HCT116 (cell line): ENCODE measurements around the gene SERTAD3. TPM values are rescaled to one million over a fixed set of nuclear protein-coding genes. Genes with fewer than 3 reads are reported as not detected.

Experiments
- ATAC-seq: fragments of 200-7000 bp; cut with Tn5 transposase; 2 replicates; pipeline ENCODE4 v1.9.1; 2020; ENCODE audit warnings: mild to moderate bottlenecking, moderate library complexity
- BruUV-seq: library from RNA; stranded (reverse); fragments of 400-500 nt; replicated peaks from 2 replicates; lab custom pipeline; 2021; lab: Mats Ljungman, UMichigan
- CTCF ChIA-PET: fragments of 300-600 bp; sonication (Branson Sonifier 250); formaldehyde crosslinking; loops from one replicate; lab custom pipeline; 2021; ENCODE audit warnings: antibody characterized with exemption; lab: Charles Lee
- POLR2A ChIA-PET: fragments of 300-600, 350-600 bp; sonication (Branson Sonifier 250); formaldehyde crosslinking; loops from one replicate; lab custom pipeline; 2021; ENCODE audit warnings: antibody characterized with exemption; lab: Charles Lee
- RAD21 ChIA-PET, 2 experiments: fragments of 300-600 bp; sonication (Branson Sonifier 250); formaldehyde crosslinking; loops; one replicate each; lab custom pipeline; 2023; ENCODE audit warnings: low total read pairs in 2 of 2; ENCODE audit not compliant: uncharacterized antibody in 2 of 2, unreplicated experiment in 2 of 2, low non-redundant PET in 1 of 2; lab: Charles Lee
- DNase-seq: peaks from one replicate; pipeline ENCODE4 v3.0.0-alpha.2; 2010; ENCODE audit warnings: low read depth, low spot score
- H2AFZ ChIP-seq: fragments of 200-600 bp; shearing (Covaris generic), sonication (generic); 2 replicates; pipeline ENCODE4 v1.6.1; 2017; ENCODE audit warnings: low read depth, mixed run types, mixed read lengths, antibody characterized with exemption, low read length; ENCODE audit not compliant: poor library complexity, severe bottlenecking
- H3K27ac ChIP-seq: 2 replicates; pipeline ENCODE4 v1.5.1; 2012; ENCODE audit warnings: low read depth, low read length
- H3K27me3 ChIP-seq: fragments of 200-600 bp; sonication (generic); 2 replicates; pipeline ENCODE4 v1.6.1; 2016; ENCODE audit warnings: mixed run types, low read length, mixed read lengths; ENCODE audit not compliant: insufficient read depth
- H3K36me3 ChIP-seq, 2 experiments: fragments of 200-500 bp in 1 of 2; fragments of 200-600 bp in 1 of 2; sonication (Bioruptor generic) in 1 of 2; sonication (generic) in 1 of 2; 2 replicates each; pipeline versions ENCODE4 v1.5.1 to v1.6.1; 2014 to 2016; ENCODE audit warnings: low read length in 2 of 2, inconsistent platforms in 1 of 2, mixed read lengths in 1 of 2, mixed run types in 1 of 2; ENCODE audit not compliant: insufficient read depth in 2 of 2, control insufficient read depth in 1 of 2
- H3K4me1 ChIP-seq, 2 experiments: fragments of 200-600 bp in 1 of 2; sonication (generic) in 1 of 2; 2 replicates each; pipeline versions ENCODE4 v1.5.1 to v1.6.1; 2012 to 2017; ENCODE audit warnings: low read length in 2 of 2, inconsistent platforms in 1 of 2, mild to moderate bottlenecking in 1 of 2, mixed read lengths in 1 of 2, mixed run types in 1 of 2, moderate library complexity in 1 of 2; ENCODE audit not compliant: insufficient read depth in 2 of 2, control insufficient read depth in 1 of 2
- H3K4me2 ChIP-seq: fragments of 200-600 bp; sonication (generic); 2 replicates; pipeline ENCODE4 v1.6.1; 2017; ENCODE audit warnings: mixed run types, low read length, mixed read lengths
- H3K4me3 ChIP-seq, 2 experiments: fragments of 200-600 bp in 1 of 2; sonication (generic) in 1 of 2; replicated peaks in 1 of 2; 2 replicates each; pipeline ENCODE4 v1.5.1; 2011 to 2016; ENCODE audit warnings: low read length in 2 of 2, control low read depth in 1 of 2, low read depth in 1 of 2, mild to moderate bottlenecking in 1 of 2, mixed read lengths in 1 of 2, mixed run types in 1 of 2
- H3K79me2 ChIP-seq: fragments of 200-600 bp; sonication (generic); 2 replicates; pipeline ENCODE4 v1.6.1; 2017; ENCODE audit warnings: mild to moderate bottlenecking, mixed run types, low read length, moderate library complexity, mixed read lengths; ENCODE audit not compliant: insufficient read depth
- H3K9ac ChIP-seq: fragments of 200-600 bp; sonication (generic); 2 replicates; pipeline ENCODE4 v1.6.1; 2016; ENCODE audit warnings: low read length, mixed read lengths
- H3K9me2 ChIP-seq: fragments of 200-600 bp; sonication (generic), shearing (Covaris generic); 2 replicates; pipeline ENCODE4 v1.6.1; 2017; ENCODE audit warnings: mixed run types, mild to moderate bottlenecking, moderate library complexity; ENCODE audit not compliant: insufficient read depth
- H3K9me3 ChIP-seq, 2 experiments: fragments of 200-500 bp in 1 of 2; fragments of 200-600 bp in 1 of 2; sonication (Bioruptor generic) in 1 of 2; sonication (generic) in 1 of 2; 2 replicates each; pipeline ENCODE4 v1.6.1; 2014 to 2017; ENCODE audit warnings: low read length in 2 of 2, mixed read lengths in 2 of 2, inconsistent platforms in 1 of 2, low read depth in 1 of 2, mild to moderate bottlenecking in 1 of 2, mixed run types in 1 of 2, moderate library complexity in 1 of 2; ENCODE audit not compliant: control insufficient read depth in 1 of 2, insufficient read depth in 1 of 2
- H4K20me1 ChIP-seq: fragments of 200-600 bp; sonication (generic), shearing (Covaris generic); 2 replicates; pipeline ENCODE4 v1.6.1; 2017; ENCODE audit warnings: mixed run types, mild to moderate bottlenecking, moderate library complexity; ENCODE audit not compliant: insufficient read depth
- EZH2 ChIP-seq: fragments of 200-600 bp; sonication (generic); IDR thresholded peaks from 2 replicates; pipeline ENCODE4 v1.6.1; 2017; ENCODE audit warnings: antibody characterized with exemption, mixed run types
- POLR2AphosphoS5 ChIP-seq: IDR thresholded peaks from 2 replicates; pipeline ENCODE4 v1.6.1; 2011; ENCODE audit warnings: mild to moderate bottlenecking, low read depth, low read length, moderate library complexity
- RAD21 ChIP-seq: IDR thresholded peaks from 2 replicates; pipeline ENCODE4 v1.6.1; 2012; ENCODE audit warnings: low read depth, mild to moderate bottlenecking
- SP1 ChIP-seq: IDR thresholded peaks from 2 replicates; pipeline ENCODE4 v1.6.1; 2012; ENCODE audit warnings: low read depth
- ZFX ChIP-seq: fragments of 450-650 bp; IDR thresholded peaks from 2 replicates; pipeline ENCODE4 v1.6.1; 2017
- ZNF274 ChIP-seq: fragments of 200-500 bp; sonication (Bioruptor generic); IDR thresholded peaks from 2 replicates; pipeline ENCODE4 v1.6.1; 2014; ENCODE audit warnings: mild to moderate bottlenecking, low read depth, low read length, inconsistent platforms
- intact Hi-C: fragments of 100-400 bp; cut with micrococcal nuclease; formaldehyde crosslinking; loops from 2 replicates; pipeline ENCODE4 v1.10.0; 2022
- total RNA-seq: library from RNA; stranded (reverse); gene quantifications from one replicate; pipeline ENCODE4 v1.2.1, GENCODE V29; 2021; ENCODE audit not compliant: unreplicated experiment
- TF ChIP-seq, protein P1 (sequence below): IDR thresholded peaks from 2 replicates; pipeline ENCODE4 v1.6.1; 2012
- TF ChIP-seq, protein P2 (sequence below), 3 experiments: fragments of 200-600 bp in 1 of 3; sonication (generic) in 1 of 3; IDR thresholded peaks in 2 of 3; conservative IDR thresholded peaks in 1 of 3; 2 replicates each; pipeline ENCODE4 v1.5.1; 2012 to 2017; ENCODE audit warnings: low read depth in 2 of 3, low read length in 2 of 3, antibody characterized with exemption in 1 of 3, borderline replicate concordance in 1 of 3, control low read depth in 1 of 3, mild to moderate bottlenecking in 1 of 3, mixed read lengths in 1 of 3, mixed run types in 1 of 3, moderate library complexity in 1 of 3; ENCODE audit not compliant: insufficient read depth in 1 of 3
- TF ChIP-seq, protein P3 (sequence below): IDR thresholded peaks from 2 replicates; pipeline ENCODE4 v1.6.1; 2012; ENCODE audit warnings: low read depth

Gene SERTAD3
- total RNA-seq, 1 experiment from 2014 or later = 32.4 TPM

DNA sequence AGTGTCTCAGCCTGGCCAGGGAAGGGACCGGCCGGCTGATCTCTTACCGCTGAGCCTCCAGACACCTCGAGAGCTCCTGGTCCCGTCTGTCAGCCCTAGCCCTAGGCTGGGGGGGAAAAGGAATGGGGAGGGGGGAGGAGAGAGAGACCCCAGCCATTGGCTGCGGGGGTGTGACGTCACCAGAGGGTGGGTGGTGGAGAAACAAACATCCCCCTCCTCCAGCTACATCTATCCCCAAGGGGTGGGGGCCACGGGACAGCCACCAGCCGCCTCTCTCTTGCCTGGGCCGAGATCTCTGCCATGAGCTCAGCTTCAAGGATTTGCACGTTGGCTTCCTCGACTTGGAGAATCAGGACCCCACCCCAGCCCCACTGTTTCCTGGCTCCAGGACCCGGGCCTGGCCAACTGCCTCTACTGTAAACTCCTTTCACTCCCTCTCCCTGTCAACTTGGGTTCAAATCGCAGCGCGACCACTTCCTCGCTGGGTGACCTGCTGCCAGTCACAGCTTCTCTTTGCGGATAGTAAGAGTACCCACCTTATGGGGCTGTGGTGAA, 30.8 kb downstream of the SERTAD3 start, which contains the start of gene PRX:
Gene PRX (minus strand): TSS at position 88 of the 555 bp plus-strand sequence. CDS start 5,446 bp downstream, outside the sequence.
- POLR2A ChIA-PET = interaction anchor here (1.5 to 4.8 kb wide), 3 partner anchors 7 to 20 kb away, joined by 3 to 23 read pairs (median 14); partner anchors contain the start of gene SERTAD1
- intact Hi-C loops = no loop called here
- peaks cover 41 to 71% of the 10 kb centered on the region in 2 experiments for H3K4me1 ChIP-seq
- no peak within 1 kb of the TSS for H3K4me3 ChIP-seq
- no peaks in the 10 kb centered on the region for H3K36me3 ChIP-seq
- no peaks in the 10 kb centered on the region for H3K27me3 ChIP-seq
- no peaks in the 10 kb centered on the region for H4K20me1 ChIP-seq
- BruUV-seq = no TSS peak
- no peaks in the 10 kb centered on the region for H3K9me3 ChIP-seq
- no peak for TF ChIP-seq SP1
- ATAC-seq = no peak
- no peaks in the 10 kb centered on the region for H3K9me2 ChIP-seq
- no peak within 1 kb of the TSS; the same call in 1 of the 2 replicates for H3K27ac ChIP-seq
- CTCF ChIA-PET = no interaction called here
- RAD21 ChIA-PET = no interaction called here
- no peak for DNase-seq
- 0 out of 2 replicates have a peak within 1 kb of the TSS, but pooled peaks have one; percentile 62 for H3K9ac ChIP-seq
- H3K4me2 ChIP-seq = peak within 1 kb of the TSS; percentile 87; the same call in 1 of the 2 replicates
- no peaks in the 10 kb centered on the region for H3K79me2 ChIP-seq
- no peak within 1 kb of the TSS for H2AFZ ChIP-seq

DNA sequence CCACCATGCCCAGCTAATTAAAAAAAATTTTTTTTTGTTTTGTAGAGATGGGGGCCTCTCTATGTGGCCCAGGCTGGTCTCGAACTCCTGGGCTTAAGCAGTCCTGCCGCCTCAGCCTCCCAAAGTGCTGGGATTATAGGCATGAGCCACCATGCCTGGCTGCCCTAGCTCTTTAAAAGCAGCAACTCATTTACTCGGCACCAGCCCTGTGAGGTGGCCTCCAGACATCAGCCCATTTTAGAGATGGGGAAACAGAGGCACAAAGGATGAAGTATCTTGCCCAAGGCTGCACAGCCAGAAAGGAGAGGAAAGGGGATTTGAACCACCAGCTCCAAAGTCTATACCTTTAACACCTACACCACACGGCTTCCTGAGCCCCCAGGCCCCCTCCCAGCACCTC, 31.3 kb downstream of the SERTAD3 start:
- TF ChIP-seq, protein P1, sequence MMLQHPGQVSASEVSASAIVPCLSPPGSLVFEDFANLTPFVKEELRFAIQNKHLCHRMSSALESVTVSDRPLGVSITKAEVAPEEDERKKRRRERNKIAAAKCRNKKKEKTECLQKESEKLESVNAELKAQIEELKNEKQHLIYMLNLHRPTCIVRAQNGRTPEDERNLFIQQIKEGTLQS = no peak
- TF ChIP-seq EZH2 (no peak), POLR2AphosphoS5 (no peak), SP1 (no peak), ZFX (no peak), RAD21 (no peak), ZNF274 (no peak)
- TF ChIP-seq, protein P2, sequence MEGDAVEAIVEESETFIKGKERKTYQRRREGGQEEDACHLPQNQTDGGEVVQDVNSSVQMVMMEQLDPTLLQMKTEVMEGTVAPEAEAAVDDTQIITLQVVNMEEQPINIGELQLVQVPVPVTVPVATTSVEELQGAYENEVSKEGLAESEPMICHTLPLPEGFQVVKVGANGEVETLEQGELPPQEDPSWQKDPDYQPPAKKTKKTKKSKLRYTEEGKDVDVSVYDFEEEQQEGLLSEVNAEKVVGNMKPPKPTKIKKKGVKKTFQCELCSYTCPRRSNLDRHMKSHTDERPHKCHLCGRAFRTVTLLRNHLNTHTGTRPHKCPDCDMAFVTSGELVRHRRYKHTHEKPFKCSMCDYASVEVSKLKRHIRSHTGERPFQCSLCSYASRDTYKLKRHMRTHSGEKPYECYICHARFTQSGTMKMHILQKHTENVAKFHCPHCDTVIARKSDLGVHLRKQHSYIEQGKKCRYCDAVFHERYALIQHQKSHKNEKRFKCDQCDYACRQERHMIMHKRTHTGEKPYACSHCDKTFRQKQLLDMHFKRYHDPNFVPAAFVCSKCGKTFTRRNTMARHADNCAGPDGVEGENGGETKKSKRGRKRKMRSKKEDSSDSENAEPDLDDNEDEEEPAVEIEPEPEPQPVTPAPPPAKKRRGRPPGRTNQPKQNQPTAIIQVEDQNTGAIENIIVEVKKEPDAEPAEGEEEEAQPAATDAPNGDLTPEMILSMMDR (IDR thresholded peaks at IDR 0.05 in 2 of 3, conservative IDR thresholded peaks at IDR 0.05 in 1 of 3; ENCODE audit: borderline replicate concordance in 1 of 3, insufficient read depth in 1 of 3, low read depth in 2 of 3, low read length in 2 of 3) = no peak
- TF ChIP-seq, protein P3, sequence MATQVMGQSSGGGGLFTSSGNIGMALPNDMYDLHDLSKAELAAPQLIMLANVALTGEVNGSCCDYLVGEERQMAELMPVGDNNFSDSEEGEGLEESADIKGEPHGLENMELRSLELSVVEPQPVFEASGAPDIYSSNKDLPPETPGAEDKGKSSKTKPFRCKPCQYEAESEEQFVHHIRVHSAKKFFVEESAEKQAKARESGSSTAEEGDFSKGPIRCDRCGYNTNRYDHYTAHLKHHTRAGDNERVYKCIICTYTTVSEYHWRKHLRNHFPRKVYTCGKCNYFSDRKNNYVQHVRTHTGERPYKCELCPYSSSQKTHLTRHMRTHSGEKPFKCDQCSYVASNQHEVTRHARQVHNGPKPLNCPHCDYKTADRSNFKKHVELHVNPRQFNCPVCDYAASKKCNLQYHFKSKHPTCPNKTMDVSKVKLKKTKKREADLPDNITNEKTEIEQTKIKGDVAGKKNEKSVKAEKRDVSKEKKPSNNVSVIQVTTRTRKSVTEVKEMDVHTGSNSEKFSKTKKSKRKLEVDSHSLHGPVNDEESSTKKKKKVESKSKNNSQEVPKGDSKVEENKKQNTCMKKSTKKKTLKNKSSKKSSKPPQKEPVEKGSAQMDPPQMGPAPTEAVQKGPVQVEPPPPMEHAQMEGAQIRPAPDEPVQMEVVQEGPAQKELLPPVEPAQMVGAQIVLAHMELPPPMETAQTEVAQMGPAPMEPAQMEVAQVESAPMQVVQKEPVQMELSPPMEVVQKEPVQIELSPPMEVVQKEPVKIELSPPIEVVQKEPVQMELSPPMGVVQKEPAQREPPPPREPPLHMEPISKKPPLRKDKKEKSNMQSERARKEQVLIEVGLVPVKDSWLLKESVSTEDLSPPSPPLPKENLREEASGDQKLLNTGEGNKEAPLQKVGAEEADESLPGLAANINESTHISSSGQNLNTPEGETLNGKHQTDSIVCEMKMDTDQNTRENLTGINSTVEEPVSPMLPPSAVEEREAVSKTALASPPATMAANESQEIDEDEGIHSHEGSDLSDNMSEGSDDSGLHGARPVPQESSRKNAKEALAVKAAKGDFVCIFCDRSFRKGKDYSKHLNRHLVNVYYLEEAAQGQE = no peak

More for the DNA sequence above, 31.3 kb downstream of the SERTAD3 start:
- ChIA-PET RAD21 (no interaction called here), CTCF (interaction anchor here (1.1 kb wide), 1 partner anchor 8 kb away, joined by 3 read pairs; no protein-coding TSS in a partner anchor), POLR2A (interaction anchor here (1.1 to 4.8 kb wide), 3 partner anchors 8 to 21 kb away, joined by 3 to 14 read pairs (median 5); partner anchors contain the start of gene SERTAD1)
- Histone ChIP-seq H3K36me3 (no peaks in the 10 kb centered on the region), H3K4me3 (no peak overlapping the region), H3K4me1 (peaks cover 41 to 70% of the 10 kb centered on the region in 2 experiments), H3K9me3 (no peaks in the 10 kb centered on the region), H4K20me1 (no peaks in the 10 kb centered on the region), H3K9me2 (no peaks in the 10 kb centered on the region), H3K27me3 (no peaks in the 10 kb centered on the region), H3K27ac (no peak overlapping the region), H3K79me2 (no peaks in the 10 kb centered on the region), H3K4me2 (no peak overlapping the region), H2AFZ (no peak overlapping the region), H3K9ac (no peak overlapping the region)
- no TSS peak for BruUV-seq
- DNase-seq (no peak), ATAC-seq (no peak)
- intact Hi-C loops = no loop called here
